Naive B cell (primary cell): ENCODE results near the gene NETO2. TPM values are rescaled to one million over a fixed set of nuclear protein-coding genes. Genes with fewer than 3 reads are reported as not detected.
A peak's percentile ranks its signal among the peaks of the same experiment; 100 is the strongest.

ENCODE experiments used
- ATAC-seq, 2 donors: fragments of 150-1000 bp; cut with Tn5 transposase; 2 replicates each; pipeline ENCODE4 v1.10.0; 2021; ENCODE audit warnings: low read depth in 2 of 2, mild to moderate bottlenecking in 2 of 2, moderate library complexity in 2 of 2
- DNase-seq: peaks from one replicate; pipeline ENCODE4 v3.0.0; 2022
- H3K27ac Mint-ChIP-seq, 6 donors: one replicate each; pipeline ENCODE4 v1.8.0; 2020 to 2022; ENCODE audit warnings: mild to moderate bottlenecking in 6 of 6, mixed read lengths in 6 of 6, moderate library complexity in 5 of 6, inconsistent platforms in 2 of 6
- H3K27me3 Mint-ChIP-seq, 3 donors: one replicate each; pipeline ENCODE4 v1.8.0; 2021 to 2022; ENCODE audit warnings: mixed read lengths in 3 of 3, mild to moderate bottlenecking in 1 of 3
- H3K36me3 Mint-ChIP-seq, 2 donors: one replicate each; pipeline ENCODE4 v1.8.0; 2020 to 2022; ENCODE audit warnings: mixed read lengths in 2 of 2, inconsistent platforms in 1 of 2, mild to moderate bottlenecking in 1 of 2
- H3K4me1 Mint-ChIP-seq, 3 donors: one replicate each; pipeline ENCODE4 v1.8.0; 2020 to 2022; ENCODE audit warnings: mixed read lengths in 3 of 3, inconsistent platforms in 1 of 3, mild to moderate bottlenecking in 1 of 3, moderate library complexity in 1 of 3
- H3K4me3 Mint-ChIP-seq, 8 donors: one replicate each; pipeline ENCODE4 v1.8.0; 2020 to 2022; ENCODE audit warnings: mild to moderate bottlenecking in 8 of 8, mixed read lengths in 8 of 8, moderate library complexity in 8 of 8, inconsistent platforms in 2 of 8
- H3K9me3 Mint-ChIP-seq, 7 donors: one replicate each; pipeline ENCODE4 v1.8.0; 2020 to 2022; ENCODE audit warnings: mixed read lengths in 7 of 7, mild to moderate bottlenecking in 5 of 7, inconsistent platforms in 2 of 7, moderate library complexity in 1 of 7
- polyA plus RNA-seq, 6 donors: library from polyadenylated mRNA; unstranded; fragments of 300-500 nt; fragmentation: Illumina TruSeq; gene quantifications; one replicate each; pipeline ENCODE4 v1.2.3, GENCODE V29; 2021; ENCODE audit warnings: low read depth in 6 of 6

NETO2 gene
- polyA plus RNA-seq, 6 donors from 2014 or later, result 0.37 to 3.6 (median 0.97) TPM

DNA sequence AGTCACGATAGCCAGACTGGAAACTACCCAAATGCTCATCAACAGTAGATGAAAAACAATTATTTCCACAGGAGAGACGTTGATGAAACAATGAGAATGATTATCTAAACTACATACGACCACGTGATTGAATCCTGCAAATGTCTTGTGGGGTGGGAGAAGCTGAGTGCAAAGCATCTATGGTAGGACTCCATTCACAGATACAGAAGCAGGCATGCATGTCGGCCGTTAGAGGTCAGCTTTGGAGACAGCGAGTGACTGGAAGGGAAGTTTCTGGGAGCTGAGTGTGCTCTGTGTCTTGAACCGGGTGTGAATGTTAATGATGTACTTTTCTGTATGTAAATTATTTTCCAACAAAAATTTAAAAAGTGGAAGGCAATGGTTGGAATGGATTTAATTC, 98.7 kb downstream of the NETO2 start:
- Mint-ChIP-seq H3K9me3 (no peaks in the 10 kb centered on the region), H3K36me3 (no peaks in the 10 kb centered on the region), H3K27me3 (no peaks in the 10 kb centered on the region), H3K27ac (peak overlapping the region in 1 of 6 donors; percentile 21), H3K4me3 (no peak overlapping the region), H3K4me1 (peaks cover 23 to 34% (median 27%) of the 10 kb centered on the region in 3 donors)
- DNase-seq (no peak), ATAC-seq (no peak)

DNA sequence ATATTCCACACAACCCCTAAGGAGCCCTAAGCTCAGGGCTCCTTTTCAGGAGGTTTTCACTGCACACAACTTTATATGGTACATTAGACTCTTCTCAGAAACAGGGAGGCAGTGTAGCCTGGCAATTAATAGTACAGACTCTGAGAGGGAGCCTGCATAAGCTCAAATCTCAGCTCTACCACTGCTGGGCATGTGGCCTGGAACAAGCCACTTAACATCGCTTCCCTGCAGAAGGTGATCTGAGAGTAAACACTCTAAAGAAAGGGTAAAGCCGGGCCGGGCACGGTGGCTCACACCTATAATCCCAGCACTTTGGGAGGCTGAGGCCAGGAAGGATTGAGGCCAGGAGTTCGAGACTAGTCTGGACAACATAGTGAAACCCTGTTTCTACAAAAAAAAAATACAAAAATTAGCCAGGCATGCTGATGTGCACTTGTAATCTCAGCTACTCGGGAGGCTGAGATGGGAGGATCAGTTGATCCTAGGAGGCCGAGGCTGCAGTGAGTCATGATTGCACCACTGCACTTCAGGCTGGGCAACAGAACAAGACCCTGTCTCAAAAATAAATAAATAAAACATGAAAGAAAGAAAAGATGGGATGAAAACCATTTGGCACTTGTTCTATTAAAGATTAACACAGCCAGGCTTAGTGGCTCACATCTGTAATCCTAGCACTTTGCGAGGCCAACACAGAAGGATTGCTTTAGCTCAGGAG, 99.6 kb downstream of the NETO2 start:
- no peaks in the 10 kb centered on the region for H3K36me3 Mint-ChIP-seq
- DNase-seq, result no peak
- H3K9me3 Mint-ChIP-seq, result no peaks in the 10 kb centered on the region
- no peak for ATAC-seq
- peaks cover 23 to 34% (median 34%) of the 10 kb centered on the region in 3 donors for H3K4me1 Mint-ChIP-seq
- H3K4me3 Mint-ChIP-seq, result no peak overlapping the region
- no peak overlapping the region for H3K27ac Mint-ChIP-seq
- H3K27me3 Mint-ChIP-seq, result no peaks in the 10 kb centered on the region

DNA sequence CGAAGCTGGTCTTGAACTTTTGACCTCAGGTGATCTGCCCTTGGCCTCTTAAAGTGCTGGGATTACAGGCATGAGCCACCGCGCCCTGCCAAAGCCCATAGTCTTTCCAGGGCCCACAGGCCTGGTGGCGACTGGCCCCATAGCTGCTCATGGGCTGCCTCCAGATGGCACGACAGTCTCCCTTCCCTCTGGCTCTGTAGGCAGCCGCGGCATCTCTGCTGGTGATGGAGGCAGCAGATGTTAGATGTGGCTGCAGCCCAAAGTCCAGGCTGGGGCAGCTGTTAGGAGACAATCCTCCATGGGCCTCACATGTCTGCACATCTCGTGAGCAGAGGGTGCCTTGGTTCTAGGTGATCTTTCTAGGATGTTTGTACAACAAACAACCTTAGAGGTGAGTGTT, 100.5 kb downstream of the NETO2 start:
- peak overlapping the region in 1 of 6 donors; percentile 49 for H3K27ac Mint-ChIP-seq
- DNase-seq, result no peak
- ATAC-seq, result no peak
- H3K27me3 Mint-ChIP-seq, result no peaks in the 10 kb centered on the region
- H3K4me1 Mint-ChIP-seq, result peaks cover 23 to 36% (median 34%) of the 10 kb centered on the region in 3 donors
- no peaks in the 10 kb centered on the region for H3K9me3 Mint-ChIP-seq
- H3K36me3 Mint-ChIP-seq, result no peaks in the 10 kb centered on the region
- H3K4me3 Mint-ChIP-seq, result peak overlapping the region in 1 of 8 donors; percentile 14

DNA sequence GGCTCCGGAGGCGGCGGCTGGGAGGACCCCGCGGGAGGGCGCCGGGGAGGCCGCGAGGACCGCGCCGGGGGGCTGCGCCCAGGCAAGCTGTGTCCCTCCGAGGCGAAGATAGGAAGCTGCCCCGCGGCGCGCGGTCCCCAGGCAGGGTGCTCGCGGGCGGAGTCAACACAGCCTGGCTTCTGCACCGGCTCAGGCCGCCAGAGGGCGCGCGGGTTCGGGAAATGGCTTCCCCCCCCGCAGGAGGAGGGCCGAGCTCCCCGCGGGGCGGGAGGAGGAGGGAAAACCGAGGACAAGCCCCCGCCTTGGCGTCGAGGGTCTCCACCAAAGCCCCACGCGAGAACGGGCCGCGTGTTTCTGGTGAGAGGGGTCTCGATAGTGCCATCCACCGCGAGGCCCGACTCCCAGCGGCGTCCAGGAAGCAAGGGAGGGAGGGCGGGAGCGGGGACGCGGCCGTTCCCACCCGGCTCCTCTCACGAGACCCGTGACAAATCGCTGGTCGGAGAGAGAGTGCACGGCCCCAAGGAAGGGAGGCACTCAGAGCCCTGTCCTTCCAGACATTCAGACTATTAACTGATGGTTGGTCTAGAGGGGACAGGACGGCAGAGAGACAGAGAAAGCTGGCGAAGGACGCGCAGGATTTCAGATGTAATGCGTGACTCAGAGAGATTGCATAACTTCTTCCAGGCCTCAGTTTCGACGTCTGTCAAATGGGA, 105.8 kb downstream of the NETO2 start:
- Mint-ChIP-seq H3K27me3 (no peaks in the 10 kb centered on the region), H3K36me3 (no peaks in the 10 kb centered on the region), H3K9me3 (no peaks in the 10 kb centered on the region), H3K4me1 (peaks cover 5 to 24% (median 6%) of the 10 kb centered on the region in 3 donors), H3K27ac (peak overlapping the region in 3 of 6 donors; percentile 20 to 81 (median 45)), H3K4me3 (peak overlapping the region; percentile 77 to 89 (median 82))
- peak; percentile 95 to 96 for ATAC-seq
- peak; percentile 84 for DNase-seq

DNA sequence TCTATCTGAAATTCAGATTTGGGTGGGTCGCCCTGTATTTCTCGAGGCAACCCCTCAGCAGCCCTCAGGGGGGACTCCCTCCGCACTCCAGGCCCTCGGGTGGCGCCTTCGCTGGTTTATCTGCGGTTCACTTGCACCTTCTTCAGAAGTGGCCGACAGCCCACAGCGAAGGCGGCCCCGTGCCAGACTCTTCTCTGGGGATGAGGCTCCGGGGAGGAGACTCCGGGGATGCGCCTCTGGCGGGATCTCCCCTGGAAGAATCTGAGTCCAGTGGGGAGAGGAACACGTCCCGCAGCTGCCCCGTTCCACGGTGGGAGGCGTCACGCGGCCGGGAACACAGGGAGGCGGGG, 106.4 kb downstream of the NETO2 start:
- peak overlapping the region; percentile 77 to 89 (median 82) for H3K4me3 Mint-ChIP-seq
- no peaks in the 10 kb centered on the region for H3K9me3 Mint-ChIP-seq
- no peak overlapping the region for H3K27ac Mint-ChIP-seq
- no peaks in the 10 kb centered on the region for H3K27me3 Mint-ChIP-seq
- DNase-seq (no peak), ATAC-seq (peak; percentile 51 to 57)
- no peaks in the 10 kb centered on the region for H3K36me3 Mint-ChIP-seq
- peaks cover 0 to 21% (median under 1%) of the 10 kb centered on the region in 3 donors for H3K4me1 Mint-ChIP-seq

DNA sequence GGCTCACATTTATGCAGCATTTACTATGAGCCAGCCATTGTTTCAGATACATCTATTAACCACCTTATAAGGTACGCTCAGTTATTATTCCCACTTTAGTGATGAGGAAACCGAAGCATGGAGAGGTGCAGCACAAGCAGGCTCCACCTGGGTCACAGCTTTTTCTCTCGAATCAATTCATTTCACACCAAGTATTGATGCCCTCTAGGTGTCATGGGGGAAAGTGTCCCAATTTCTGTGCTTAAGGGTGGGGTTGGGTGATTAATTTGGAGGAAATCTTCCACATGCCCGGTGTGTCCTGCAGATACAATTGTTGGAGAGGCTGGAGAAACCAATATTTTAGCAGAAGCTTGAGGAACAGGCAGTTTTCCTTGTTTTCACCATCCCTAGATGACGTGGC, 107.5 kb downstream of the NETO2 start:
- no peaks in the 10 kb centered on the region for H3K9me3 Mint-ChIP-seq
- H3K36me3 Mint-ChIP-seq, result no peaks in the 10 kb centered on the region
- H3K4me3 Mint-ChIP-seq, result peak overlapping the region; percentile 9 to 87 (median 74)
- no peaks in the 10 kb centered on the region for H3K27me3 Mint-ChIP-seq
- H3K27ac Mint-ChIP-seq, result no peak overlapping the region
- no peak for ATAC-seq
- no peak for DNase-seq
- peaks cover 0 to 21% (median 0%) of the 10 kb centered on the region in 3 donors for H3K4me1 Mint-ChIP-seq

DNA sequence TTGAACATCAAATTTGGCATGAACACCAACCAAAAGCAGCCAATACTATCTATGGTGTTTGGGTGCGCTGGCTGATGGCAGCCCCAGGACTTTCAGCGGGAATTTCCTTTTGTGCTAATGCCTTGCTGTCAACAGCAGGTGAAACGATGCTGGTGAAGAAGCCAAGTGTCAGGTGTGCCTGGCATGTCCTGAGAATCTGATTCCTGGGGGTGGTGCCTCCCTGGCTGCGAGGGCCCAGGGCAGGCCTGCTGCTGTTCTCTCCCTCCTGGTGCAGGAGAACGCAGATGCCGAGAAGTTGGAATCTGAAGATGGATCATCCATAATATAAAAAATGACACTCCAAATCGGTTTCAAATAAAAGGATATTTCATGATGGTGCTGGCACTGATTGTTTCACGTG, 108.3 kb downstream of the NETO2 start:
- Mint-ChIP-seq H3K36me3 (no peaks in the 10 kb centered on the region), H3K9me3 (no peaks in the 10 kb centered on the region), H3K4me1 (peaks cover 0 to 21% (median 0%) of the 10 kb centered on the region in 3 donors), H3K27ac (no peak overlapping the region), H3K27me3 (no peaks in the 10 kb centered on the region), H3K4me3 (peak overlapping the region in 2 of 8 donors; percentile 37 to 71)
- no peak for ATAC-seq
- no peak for DNase-seq

DNA sequence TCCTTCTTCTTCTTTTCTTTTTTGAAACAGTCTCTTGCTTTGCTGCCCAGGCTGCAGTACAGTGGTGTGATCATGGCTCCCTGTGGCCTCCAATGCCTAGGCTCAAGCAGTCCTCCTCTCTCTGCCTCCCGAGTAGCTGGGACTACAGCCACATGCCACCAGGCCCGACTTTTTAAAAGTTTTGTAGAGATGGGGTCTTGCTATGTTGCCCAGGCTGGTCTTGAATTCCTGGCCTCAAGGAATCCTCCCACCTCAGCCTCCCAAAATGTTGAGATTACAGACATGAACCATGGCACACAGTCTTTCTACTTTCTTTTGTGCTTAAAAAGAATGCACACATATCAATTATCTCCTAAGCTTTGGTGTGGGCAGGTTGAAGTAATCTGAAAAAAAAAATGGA, 109.3 kb downstream of the NETO2 start:
- Mint-ChIP-seq H3K9me3 (no peaks in the 10 kb centered on the region), H3K27ac (peak overlapping the region in 1 of 6 donors; percentile 31), H3K27me3 (no peaks in the 10 kb centered on the region), H3K4me3 (peak overlapping the region in 1 of 8 donors; percentile 71), H3K4me1 (peaks cover 0 to 14% (median 0%) of the 10 kb centered on the region in 3 donors), H3K36me3 (no peaks in the 10 kb centered on the region)
- no peak for DNase-seq
- no peak for ATAC-seq

DNA sequence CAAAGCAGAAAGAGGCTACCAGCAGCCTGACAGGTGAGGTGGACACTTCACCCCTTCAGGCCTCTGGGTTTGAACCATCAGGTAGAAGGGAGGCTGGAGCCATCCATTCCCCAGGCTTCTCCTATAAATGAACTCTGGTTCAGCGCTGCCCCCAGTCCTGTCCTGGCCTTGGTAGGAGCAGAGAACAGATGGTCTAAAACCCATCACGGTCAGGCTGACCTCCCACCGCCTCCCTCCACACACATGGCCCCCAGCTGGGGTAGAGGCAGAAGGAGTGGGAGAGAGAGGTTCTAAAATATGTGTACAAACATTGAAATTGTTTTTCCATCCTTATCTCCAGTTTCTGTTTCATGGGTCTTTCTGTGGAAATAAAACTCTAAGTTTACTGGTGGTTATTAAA, 110.6 kb downstream of the NETO2 start:
- no peak for DNase-seq
- Mint-ChIP-seq H3K27ac (peak overlapping the region in 3 of 6 donors; percentile 22 to 32 (median 27)), H3K4me3 (no peak overlapping the region), H3K36me3 (no peaks in the 10 kb centered on the region), H3K9me3 (no peaks in the 10 kb centered on the region), H3K27me3 (no peaks in the 10 kb centered on the region), H3K4me1 (peaks cover 0 to 10% (median 0%) of the 10 kb centered on the region in 3 donors)
- ATAC-seq, result no peak

DNA sequence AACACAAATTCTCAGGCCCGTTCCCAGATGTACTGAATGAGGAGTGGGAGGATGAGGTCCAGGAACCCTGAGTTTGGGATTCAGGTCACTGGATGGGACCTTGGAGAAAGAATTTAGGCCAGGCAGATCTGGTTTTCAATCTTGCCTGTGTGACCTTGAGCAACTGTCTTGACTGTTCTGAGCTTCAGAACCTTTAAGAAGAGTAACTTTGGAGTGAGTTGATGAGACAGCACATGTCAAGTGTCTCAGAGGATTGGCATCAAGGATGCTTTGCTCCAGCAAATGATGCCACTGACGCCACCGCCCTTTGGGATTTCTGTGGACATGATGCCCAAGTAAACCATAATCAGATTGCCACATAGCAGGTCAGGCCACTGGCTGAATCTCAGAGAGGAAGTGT, 114.0 kb downstream of the NETO2 start:
- Mint-ChIP-seq H3K9me3 (no peaks in the 10 kb centered on the region), H3K4me1 (peaks cover 0 to 2% (median 0%) of the 10 kb centered on the region in 3 donors), H3K27me3 (no peaks in the 10 kb centered on the region), H3K27ac (no peak overlapping the region), H3K36me3 (no peaks in the 10 kb centered on the region), H3K4me3 (no peak overlapping the region)
- DNase-seq (no peak), ATAC-seq (no peak)

DNA sequence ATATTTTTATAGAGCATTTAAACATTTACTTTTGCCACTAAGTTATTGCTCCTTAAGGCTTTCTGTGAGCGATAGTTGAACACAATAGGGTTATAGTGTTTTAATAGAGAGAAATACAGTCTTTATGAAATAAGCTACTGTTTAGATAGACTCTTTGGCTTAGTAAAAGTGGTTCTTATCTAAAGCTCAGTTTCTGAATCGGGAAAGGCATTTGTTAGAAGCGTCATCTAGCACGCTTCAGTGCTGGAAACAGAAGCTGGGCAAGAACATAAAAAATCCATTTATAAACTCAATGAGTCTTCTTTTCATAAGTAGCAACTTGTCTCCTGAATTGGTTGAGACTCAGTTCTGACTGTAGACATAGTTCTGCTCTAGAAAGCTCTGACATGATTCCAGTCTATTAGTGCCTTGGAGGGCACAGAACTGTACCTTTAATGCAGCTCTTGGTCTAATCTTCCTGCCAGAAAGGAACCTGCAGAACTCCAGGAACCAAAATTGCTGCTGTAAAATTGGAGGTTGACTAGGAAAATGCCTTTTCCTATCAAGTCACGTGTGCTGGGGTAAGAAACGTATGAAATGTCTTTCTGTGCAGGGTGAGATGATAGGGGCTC, 114.9 kb downstream of the NETO2 start:
- H3K9me3 Mint-ChIP-seq, result no peaks in the 10 kb centered on the region
- H3K27ac Mint-ChIP-seq, result no peak overlapping the region
- H3K4me1 Mint-ChIP-seq, result peaks cover 0 to 1% (median 0%) of the 10 kb centered on the region in 3 donors
- no peaks in the 10 kb centered on the region for H3K27me3 Mint-ChIP-seq
- no peak for DNase-seq
- no peak overlapping the region for H3K4me3 Mint-ChIP-seq
- ATAC-seq, result no peak
- H3K36me3 Mint-ChIP-seq, result no peaks in the 10 kb centered on the region
